ENCODE measurements around the gene NFAM1.

- no peak for TF ChIP-seq POLR2A (IDR thresholded peaks at IDR 0.05)
- TF ChIP-seq, protein P1, sequence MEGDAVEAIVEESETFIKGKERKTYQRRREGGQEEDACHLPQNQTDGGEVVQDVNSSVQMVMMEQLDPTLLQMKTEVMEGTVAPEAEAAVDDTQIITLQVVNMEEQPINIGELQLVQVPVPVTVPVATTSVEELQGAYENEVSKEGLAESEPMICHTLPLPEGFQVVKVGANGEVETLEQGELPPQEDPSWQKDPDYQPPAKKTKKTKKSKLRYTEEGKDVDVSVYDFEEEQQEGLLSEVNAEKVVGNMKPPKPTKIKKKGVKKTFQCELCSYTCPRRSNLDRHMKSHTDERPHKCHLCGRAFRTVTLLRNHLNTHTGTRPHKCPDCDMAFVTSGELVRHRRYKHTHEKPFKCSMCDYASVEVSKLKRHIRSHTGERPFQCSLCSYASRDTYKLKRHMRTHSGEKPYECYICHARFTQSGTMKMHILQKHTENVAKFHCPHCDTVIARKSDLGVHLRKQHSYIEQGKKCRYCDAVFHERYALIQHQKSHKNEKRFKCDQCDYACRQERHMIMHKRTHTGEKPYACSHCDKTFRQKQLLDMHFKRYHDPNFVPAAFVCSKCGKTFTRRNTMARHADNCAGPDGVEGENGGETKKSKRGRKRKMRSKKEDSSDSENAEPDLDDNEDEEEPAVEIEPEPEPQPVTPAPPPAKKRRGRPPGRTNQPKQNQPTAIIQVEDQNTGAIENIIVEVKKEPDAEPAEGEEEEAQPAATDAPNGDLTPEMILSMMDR (IDR thresholded peaks at IDR 0.05): no peak
Measured at GRCh38 chr22:42471441-42471840, 39.2 kb upstream of the NFAM1 start.

Data from uterus (tissue), 2 donors.